HG03442 (cell line): ENCODE results near the gene PTPRT.

ENCODE experiments used
- ATAC-seq: cut with Tn5 transposase; IDR thresholded peaks from one replicate; pipeline ENCODE4 v1.9.1; 2021; ENCODE audit warnings: mild to moderate bottlenecking, moderate library complexity; ENCODE audit not compliant: unreplicated experiment

The PTPRT gene

GRCh38 chr20:42097741-42098140, 1092.0 kb downstream of the PTPRT start:
- no peak for ATAC-seq

GRCh38 chr20:42095221-42095620, 1094.5 kb downstream of the PTPRT start:
- ATAC-seq: no peak

GRCh38 chr20:42093542-42094440, 1095.9 kb downstream of the PTPRT start:
- ATAC-seq: no peak

- no peak for ATAC-seq
Observed at GRCh38 chr20:42093041-42093440, 1096.7 kb downstream of the PTPRT start.

- no peak for ATAC-seq
Observed at GRCh38 chr20:42085366-42085765, 1104.3 kb downstream of the PTPRT start.

GRCh38 chr20:42083280-42083679, 1106.4 kb downstream of the PTPRT start:
- ATAC-seq: no peak

- no peak for ATAC-seq
Observed at GRCh38 chr20:42082611-42083010, 1107.1 kb downstream of the PTPRT start.

GRCh38 chr20:42080956-42081355, 1108.8 kb downstream of the PTPRT start:
- ATAC-seq: no peak

- ATAC-seq: no peak
Observed at GRCh38 chr20:42074944-42075343, 1114.8 kb downstream of the PTPRT start.

- ATAC-seq: no peak
Observed at GRCh38 chr20:42067596-42067995, 1122.1 kb downstream of the PTPRT start.

- ATAC-seq: no peak
Observed at GRCh38 chr20:42067174-42067573, 1122.5 kb downstream of the PTPRT start.

GRCh38 chr20:42063141-42063540, 1126.6 kb downstream of the PTPRT start:
- no peak for ATAC-seq

- ATAC-seq: no peak
Observed at GRCh38 chr20:42053350-42053749, 1136.4 kb downstream of the PTPRT start.

GRCh38 chr20:42051921-42052320, 1137.8 kb downstream of the PTPRT start:
- ATAC-seq: no peak

- no peak for ATAC-seq
Observed at GRCh38 chr20:42046371-42047085, 1143.2 kb downstream of the PTPRT start.

GRCh38 chr20:42043921-42044320, 1145.8 kb downstream of the PTPRT start:
- ATAC-seq: no peak

- no peak for ATAC-seq
Observed at GRCh38 chr20:42041000-42041565, 1148.6 kb downstream of the PTPRT start.

- no peak for ATAC-seq
Observed at GRCh38 chr20:42027746-42028268, 1161.9 kb downstream of the PTPRT start.

- no peak for ATAC-seq
Observed at GRCh38 chr20:42026599-42026998, 1163.1 kb downstream of the PTPRT start.

- no peak for ATAC-seq
Observed at GRCh38 chr20:42024653-42025052, 1165.1 kb downstream of the PTPRT start.
